Trophoblast cell (in vitro differentiated cells and primary cell): ENCODE results near the gene UBE2Z.
A peak's percentile ranks its signal among the peaks of the same experiment; 100 is the strongest.

Source experiments
- DNase-seq, 2 donors: peaks; one replicate each; pipeline ENCODE4 v3.0.0-alpha.2; 2016
- H2AFZ ChIP-seq: 2 replicates; pipeline ENCODE4 v1.6.1; 2013; ENCODE audit warnings: low read length, moderate library complexity, mild to moderate bottlenecking; ENCODE audit not compliant: insufficient read depth, poor library complexity
- H2AK5ac ChIP-seq: 2 replicates; pipeline ENCODE4 v1.6.1; 2013; ENCODE audit warnings: mild to moderate bottlenecking, low read length
- H2BK120ac ChIP-seq: 2 replicates; pipeline ENCODE4 v1.6.1; 2013; ENCODE audit warnings: low read length, mild to moderate bottlenecking, moderate library complexity; ENCODE audit not compliant: insufficient read depth, poor library complexity
- H2BK12ac ChIP-seq: 2 replicates; pipeline ENCODE4 v1.6.1; 2013; ENCODE audit warnings: mild to moderate bottlenecking, low read length, moderate library complexity
- H2BK5ac ChIP-seq: 2 replicates; pipeline ENCODE4 v1.6.1; 2013; ENCODE audit warnings: low read length, low read depth, moderate library complexity, mild to moderate bottlenecking; ENCODE audit not compliant: poor library complexity
- H3K14ac ChIP-seq: 2 replicates; pipeline ENCODE4 v1.6.1; 2013; ENCODE audit warnings: mild to moderate bottlenecking, low read length
- H3K18ac ChIP-seq: 2 replicates; pipeline ENCODE4 v1.6.1; 2013; ENCODE audit warnings: mild to moderate bottlenecking, low read length
- H3K23ac ChIP-seq: 2 replicates; pipeline ENCODE4 v1.6.1; 2013; ENCODE audit warnings: low read length
- H3K27ac ChIP-seq: 2 replicates; pipeline ENCODE4 v1.5.1; 2013; ENCODE audit warnings: low read depth, mild to moderate bottlenecking, inconsistent platforms, low read length, moderate library complexity
- H3K27me3 ChIP-seq: 2 replicates; pipeline ENCODE4 v1.6.1; 2013; ENCODE audit warnings: inconsistent platforms, mild to moderate bottlenecking, low read length, moderate library complexity; ENCODE audit not compliant: insufficient read depth
- H3K36me3 ChIP-seq, 2 experiments: 1 replicate in 1 of 2; 2 replicates in 1 of 2; pipeline ENCODE4 v1.6.1; 2013; ENCODE audit warnings: low read length in 2 of 2, mild to moderate bottlenecking in 2 of 2, moderate library complexity in 1 of 2; ENCODE audit not compliant: insufficient read depth in 2 of 2, control insufficient read depth in 1 of 2
- H3K4ac ChIP-seq: 2 replicates; pipeline ENCODE4 v1.6.1; 2013; ENCODE audit warnings: low read depth, mild to moderate bottlenecking, low read length, moderate library complexity
- H3K4me1 ChIP-seq, 2 experiments: 1 replicate in 1 of 2; 2 replicates in 1 of 2; pipeline ENCODE4 v1.6.1; 2013; ENCODE audit warnings: low read length in 2 of 2, mild to moderate bottlenecking in 2 of 2, moderate library complexity in 1 of 2; ENCODE audit not compliant: insufficient read depth in 2 of 2, control insufficient read depth in 1 of 2
- H3K4me2 ChIP-seq: 2 replicates; pipeline ENCODE4 v1.6.1; 2013; ENCODE audit warnings: inconsistent platforms, mild to moderate bottlenecking, low read length, moderate library complexity
- H3K4me3 ChIP-seq: 2 replicates; pipeline ENCODE4 v1.5.1; 2013; ENCODE audit warnings: mild to moderate bottlenecking, low read depth, low read length, inconsistent platforms
- H3K79me1 ChIP-seq: one replicate; pipeline ENCODE4 v1.6.1; 2013; ENCODE audit warnings: low read length
- H3K79me2 ChIP-seq: 2 replicates; pipeline ENCODE4 v1.6.1; 2013; ENCODE audit warnings: low read length, mild to moderate bottlenecking; ENCODE audit not compliant: control insufficient read depth, insufficient read depth, poor library complexity
- H3K9ac ChIP-seq: 2 replicates; pipeline ENCODE4 v1.6.1; 2013; ENCODE audit warnings: mild to moderate bottlenecking, low read length
- H3K9me3 ChIP-seq: 2 replicates; pipeline ENCODE4 v1.6.1; 2013; ENCODE audit warnings: low read depth, mild to moderate bottlenecking, control low read depth, inconsistent platforms, low read length; ENCODE audit not compliant: insufficient read depth
- H4K12ac ChIP-seq: 2 replicates; pipeline ENCODE4 v1.6.1; 2013; ENCODE audit warnings: low read depth, mild to moderate bottlenecking, low read length, moderate library complexity
- H4K8ac ChIP-seq: 2 replicates; pipeline ENCODE4 v1.6.1; 2013; ENCODE audit warnings: low read depth, mild to moderate bottlenecking, low read length, moderate library complexity
- H4K91ac ChIP-seq: one replicate; pipeline ENCODE4 v1.6.1; 2013; ENCODE audit warnings: low read depth, mild to moderate bottlenecking, low read length, moderate library complexity
- WGBS: extraction: QIAGEN DNeasy Blood & Tissue Kit; methylation state at CpG from one replicate; pipeline ENCODE4 v1.1.7; 2013; ENCODE audit warnings: missing lambda C conversion rate; ENCODE audit not compliant: insufficient read length, insufficient coverage; ENCODE audit errors: extremely low coverage; 5-methylcytosine and 5-hydroxymethylcytosine counted together

Gene UBE2Z

DNA sequence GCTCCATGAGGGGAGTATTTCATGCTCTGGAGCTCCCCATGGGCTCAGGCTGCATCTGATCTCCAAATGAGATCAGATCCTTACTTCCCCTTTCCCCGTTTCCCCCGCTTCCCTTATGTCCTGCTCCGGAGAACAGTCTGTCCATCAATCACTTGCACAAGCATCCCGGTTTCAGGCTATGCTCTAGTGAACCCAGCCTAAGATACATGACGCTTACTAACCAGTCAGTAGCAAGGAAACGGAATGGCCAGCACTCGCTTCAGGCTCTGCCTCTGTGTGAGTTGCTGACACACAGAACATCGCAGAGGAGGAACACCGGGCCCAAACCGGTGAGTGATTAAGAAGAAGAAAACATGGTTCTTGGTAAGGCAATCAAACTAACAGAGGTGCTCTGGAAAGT lies 25.0 kb upstream of the UBE2Z start:
- no peaks in the 10 kb centered on the region for H3K79me2 ChIP-seq
- H3K27ac ChIP-seq, result no peak overlapping the region
- H2BK12ac ChIP-seq, result no peak overlapping the region
- no peak overlapping the region for H2BK120ac ChIP-seq
- peaks cover 9 to 10% of the 10 kb centered on the region in 2 experiments for H3K4me1 ChIP-seq
- no peak overlapping the region for H3K4me2 ChIP-seq
- H3K4ac ChIP-seq, result no peak overlapping the region
- no CpG with 5 or more reads among the region's 10 CpGs for WGBS
- H4K8ac ChIP-seq, result no peak overlapping the region
- no peak overlapping the region for H3K23ac ChIP-seq
- no peak overlapping the region for H2AK5ac ChIP-seq
- H3K27me3 ChIP-seq, result no peaks in the 10 kb centered on the region
- no peak for DNase-seq
- no peaks in the 10 kb centered on the region for H3K36me3 ChIP-seq
- H4K12ac ChIP-seq, result no peak overlapping the region
- H2BK5ac ChIP-seq, result no peak overlapping the region
- no peak overlapping the region for H2AFZ ChIP-seq
- H3K4me3 ChIP-seq, result no peak overlapping the region
- peaks cover 2% of the 10 kb centered on the region for H3K9me3 ChIP-seq
- H3K9ac ChIP-seq, result no peak overlapping the region
- H4K91ac ChIP-seq, result no peak overlapping the region
- no peak overlapping the region for H3K18ac ChIP-seq
- H3K14ac ChIP-seq, result no peak overlapping the region
- H3K79me1 ChIP-seq, result peaks cover 4% of the 10 kb centered on the region

GRCh38 chr17:48890086-48890485 lies 18.1 kb upstream of the UBE2Z start:
- no peak overlapping the region for H4K12ac ChIP-seq
- no peak overlapping the region for H3K27ac ChIP-seq
- H3K4me3 ChIP-seq, result no peak overlapping the region
- peaks cover 2 to 3% of the 10 kb centered on the region in 2 experiments for H3K36me3 ChIP-seq
- H4K91ac ChIP-seq, result no peak overlapping the region
- H2BK5ac ChIP-seq, result no peak overlapping the region
- DNase-seq, result no peak
- H3K4me1 ChIP-seq, result peaks cover 10% of the 10 kb centered on the region in 2 experiments
- no peak overlapping the region for H2AFZ ChIP-seq
- H2BK12ac ChIP-seq, result no peak overlapping the region
- H3K4ac ChIP-seq, result no peak overlapping the region
- no peaks in the 10 kb centered on the region for H3K9me3 ChIP-seq
- H3K79me1 ChIP-seq, result peaks cover 3% of the 10 kb centered on the region
- no peak overlapping the region for H3K14ac ChIP-seq
- no peaks in the 10 kb centered on the region for H3K27me3 ChIP-seq
- H3K79me2 ChIP-seq, result peaks cover 1% of the 10 kb centered on the region
- no peak overlapping the region for H2BK120ac ChIP-seq
- no peak overlapping the region for H3K4me2 ChIP-seq
- no peak overlapping the region for H2AK5ac ChIP-seq
- no peak overlapping the region for H3K18ac ChIP-seq
- no peak overlapping the region for H3K23ac ChIP-seq
- WGBS, result no CpG with 5 or more reads among the region's 2 CpGs
- no peak overlapping the region for H4K8ac ChIP-seq
- no peak overlapping the region for H3K9ac ChIP-seq

DNA sequence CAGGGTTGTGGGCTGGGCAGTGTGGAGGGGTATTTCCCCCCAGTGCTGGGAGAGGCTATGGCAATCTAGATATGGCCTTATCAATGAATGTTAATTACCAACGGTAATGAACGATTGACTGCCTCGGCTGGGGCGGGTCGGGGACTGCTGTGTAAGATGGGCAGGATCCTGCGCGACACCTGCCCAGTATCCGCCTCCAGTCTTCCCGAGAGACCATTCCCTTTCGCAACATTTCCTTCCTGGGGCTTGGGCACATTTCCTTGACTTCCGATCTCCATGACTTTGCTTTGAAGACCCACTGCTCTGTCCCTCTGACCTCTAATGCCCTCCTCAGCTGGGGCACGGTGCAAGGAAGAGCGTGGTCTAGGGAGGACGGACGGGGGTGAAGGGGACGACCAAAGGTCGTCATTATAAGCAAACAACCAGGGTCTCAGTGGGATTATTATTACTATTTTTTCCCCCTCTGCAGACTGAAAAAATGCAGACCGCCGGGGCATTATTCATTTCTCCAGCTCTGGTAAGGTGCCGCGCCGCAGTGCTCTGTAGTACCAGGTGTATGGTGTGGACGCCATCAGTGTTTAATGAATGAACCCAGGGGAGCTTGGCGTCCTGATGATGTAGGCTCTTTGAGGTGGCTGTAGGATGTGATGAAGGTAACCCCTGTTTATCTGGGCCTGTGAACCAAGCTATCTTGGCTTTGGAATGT lies 15.1 kb upstream of the UBE2Z start:
- Histone ChIP-seq H3K4ac (peak overlapping the region; percentile 21), H3K27me3 (no peaks in the 10 kb centered on the region), H3K79me1 (peaks cover 2% of the 10 kb centered on the region), H2BK120ac (no peak overlapping the region), H3K18ac (peak overlapping the region; percentile 9), H3K27ac (peak overlapping the region; percentile 46), H3K4me3 (peak overlapping the region; percentile 94), H3K9me3 (no peaks in the 10 kb centered on the region), H2BK12ac (no peak overlapping the region), H4K8ac (peak overlapping the region; percentile 22), H2BK5ac (no peak overlapping the region), H3K4me1 (peaks cover 3 to 5% of the 10 kb centered on the region in 2 experiments), H3K9ac (peak overlapping the region; percentile 59), H3K79me2 (peaks cover 1% of the 10 kb centered on the region), H3K23ac (no peak overlapping the region), H4K12ac (peak overlapping the region; percentile 7), H3K14ac (peak overlapping the region; percentile 12), H2AK5ac (no peak overlapping the region), H4K91ac (no peak overlapping the region), H3K4me2 (peak overlapping the region; percentile 75), H3K36me3 (peaks cover 9 to 10% of the 10 kb centered on the region in 2 experiments), H2AFZ (peak overlapping the region; percentile 34)
- no CpG with 5 or more reads among the region's 24 CpGs for WGBS
- DNase-seq, result no peak

DNA sequence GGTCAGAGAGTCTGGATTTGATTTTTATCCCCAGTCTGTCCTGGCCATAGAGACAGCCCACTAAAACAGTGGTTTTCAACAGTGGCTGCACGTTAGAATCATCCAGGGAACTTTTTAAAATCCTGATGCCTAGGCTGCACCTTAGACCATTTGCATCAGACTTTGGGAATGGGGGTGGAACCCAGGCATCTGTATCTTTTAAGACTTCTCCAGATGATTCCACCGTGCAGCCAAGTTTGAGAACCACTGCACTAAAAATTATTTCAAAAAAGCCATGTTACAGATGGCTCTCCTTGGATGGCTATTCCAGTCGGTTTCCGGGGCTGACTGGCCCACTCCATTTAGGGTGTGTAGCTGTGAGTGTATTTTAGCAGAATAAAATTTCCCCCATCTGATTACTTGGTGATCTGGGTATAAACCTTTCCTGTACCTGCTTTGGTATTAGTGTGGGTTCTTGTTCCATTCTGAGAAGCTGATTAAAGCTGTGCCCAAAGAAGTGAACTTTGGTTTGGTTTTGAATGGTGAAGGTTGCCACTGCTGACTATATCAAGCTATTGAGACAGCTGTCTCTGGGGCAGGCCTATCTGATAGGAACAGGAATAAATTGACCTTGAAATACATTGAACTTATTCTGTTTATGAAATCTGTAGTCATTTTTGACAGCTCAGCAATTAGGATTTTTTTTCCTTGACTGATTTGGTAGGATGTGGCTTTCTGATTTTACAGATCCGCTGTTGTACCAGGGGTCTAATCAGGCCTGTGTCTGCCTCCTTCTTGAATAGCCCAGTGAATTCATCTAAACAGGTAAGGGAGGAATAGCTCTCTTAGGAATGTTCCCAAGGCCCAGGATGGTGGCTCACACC lies 14.3 kb upstream of the UBE2Z start:
- no peak overlapping the region for H3K14ac ChIP-seq
- H3K27ac ChIP-seq, result no peak overlapping the region
- peaks cover 1% of the 10 kb centered on the region for H3K79me2 ChIP-seq
- no peak overlapping the region for H3K4me3 ChIP-seq
- H3K23ac ChIP-seq, result no peak overlapping the region
- H2AFZ ChIP-seq, result no peak overlapping the region
- peak overlapping the region; percentile 59 for H3K9ac ChIP-seq
- H3K9me3 ChIP-seq, result no peaks in the 10 kb centered on the region
- H3K18ac ChIP-seq, result peak overlapping the region; percentile 9
- H3K4me2 ChIP-seq, result peak overlapping the region; percentile 75
- H4K91ac ChIP-seq, result no peak overlapping the region
- peaks cover 9 to 12% of the 10 kb centered on the region in 2 experiments for H3K36me3 ChIP-seq
- no peak overlapping the region for H4K8ac ChIP-seq
- peaks cover 3 to 5% of the 10 kb centered on the region in 2 experiments for H3K4me1 ChIP-seq
- no peak for DNase-seq
- H2BK12ac ChIP-seq, result no peak overlapping the region
- WGBS, result no CpG with 5 or more reads among the region's 5 CpGs
- H3K4ac ChIP-seq, result no peak overlapping the region
- H2BK120ac ChIP-seq, result no peak overlapping the region
- H3K79me1 ChIP-seq, result peaks cover 2% of the 10 kb centered on the region
- no peak overlapping the region for H2BK5ac ChIP-seq
- no peaks in the 10 kb centered on the region for H3K27me3 ChIP-seq
- no peak overlapping the region for H2AK5ac ChIP-seq
- no peak overlapping the region for H4K12ac ChIP-seq
